GM13977 (cell line): ENCODE measurements around the gene S100P.

ENCODE experiments used
- DNase-seq: peaks from one replicate; pipeline ENCODE4 v3.0.0; 2012; ENCODE audit warnings: low spot score
- CTCF ChIP-seq: IDR thresholded peaks from 2 replicates; pipeline ENCODE4 v1.5.1; 2012; ENCODE audit warnings: mild to moderate bottlenecking, control low read depth; ENCODE audit not compliant: insufficient read depth; ENCODE audit errors: extremely low read depth, missing control alignments
- in situ Hi-C: fragments of 300-500 bp; cut with MboI; formaldehyde crosslinking; loops from one replicate; pipeline ENCODE4 v1.12.0; 2022; ENCODE audit warnings: low sequenced_read_pairs, low pct_unique_long_range_greater_than_20kb, mixed read lengths, inconsistent platforms; ENCODE audit not compliant: unreplicated experiment

The S100P gene

DNA sequence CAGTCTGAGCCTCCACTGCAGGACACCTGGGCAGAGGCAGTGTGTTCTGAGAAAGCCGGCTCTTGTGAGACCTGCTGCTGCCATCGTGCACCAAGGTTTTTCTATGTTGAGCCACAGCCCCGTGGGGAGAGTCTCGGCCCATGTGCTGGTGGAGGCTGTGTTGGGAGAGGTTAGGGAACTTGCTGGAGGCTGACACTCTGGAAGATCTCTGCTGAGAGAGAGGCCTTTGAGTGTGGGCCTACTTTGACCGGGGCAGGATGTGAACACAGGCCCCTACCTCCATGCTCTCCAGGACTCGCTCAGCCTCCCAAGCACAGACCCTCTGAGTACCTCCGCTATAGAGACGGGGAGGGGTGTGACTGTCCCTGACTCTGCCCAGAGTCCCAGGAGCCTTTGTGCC, 1.3 kb upstream of the S100P start:
- DNase-seq = no peak
- TF ChIP-seq CTCF = no peak
- in situ Hi-C loops = no loop called here

DNA sequence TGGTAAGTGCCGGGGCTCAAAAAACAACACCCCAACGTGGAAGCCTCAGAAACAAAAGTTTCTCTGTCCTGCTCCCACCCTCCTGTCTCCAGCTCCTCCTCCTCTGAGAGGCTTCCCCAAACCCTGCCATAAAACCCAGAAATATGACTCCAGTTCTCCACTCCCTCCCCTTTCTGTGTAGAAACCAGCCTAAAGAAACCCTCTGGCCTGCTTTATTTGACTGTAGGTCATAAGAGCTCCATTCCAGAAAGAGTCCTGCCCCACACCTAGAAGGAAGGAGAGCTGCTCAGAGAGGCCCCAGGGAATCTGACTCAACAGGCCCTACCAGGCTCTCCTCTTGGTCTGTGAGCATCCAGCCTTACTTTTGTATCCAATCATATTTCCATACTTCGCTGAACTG, 872 bp upstream of the S100P start:
- no peak for TF ChIP-seq CTCF
- in situ Hi-C loops = no loop called here

GRCh38 chr4:6694177-6694901, 661 bp downstream of the S100P start:
- in situ Hi-C loops = no loop called here

More for the DNA sequence above, 872 bp upstream of the S100P start:
- no peak for DNase-seq

DNA sequence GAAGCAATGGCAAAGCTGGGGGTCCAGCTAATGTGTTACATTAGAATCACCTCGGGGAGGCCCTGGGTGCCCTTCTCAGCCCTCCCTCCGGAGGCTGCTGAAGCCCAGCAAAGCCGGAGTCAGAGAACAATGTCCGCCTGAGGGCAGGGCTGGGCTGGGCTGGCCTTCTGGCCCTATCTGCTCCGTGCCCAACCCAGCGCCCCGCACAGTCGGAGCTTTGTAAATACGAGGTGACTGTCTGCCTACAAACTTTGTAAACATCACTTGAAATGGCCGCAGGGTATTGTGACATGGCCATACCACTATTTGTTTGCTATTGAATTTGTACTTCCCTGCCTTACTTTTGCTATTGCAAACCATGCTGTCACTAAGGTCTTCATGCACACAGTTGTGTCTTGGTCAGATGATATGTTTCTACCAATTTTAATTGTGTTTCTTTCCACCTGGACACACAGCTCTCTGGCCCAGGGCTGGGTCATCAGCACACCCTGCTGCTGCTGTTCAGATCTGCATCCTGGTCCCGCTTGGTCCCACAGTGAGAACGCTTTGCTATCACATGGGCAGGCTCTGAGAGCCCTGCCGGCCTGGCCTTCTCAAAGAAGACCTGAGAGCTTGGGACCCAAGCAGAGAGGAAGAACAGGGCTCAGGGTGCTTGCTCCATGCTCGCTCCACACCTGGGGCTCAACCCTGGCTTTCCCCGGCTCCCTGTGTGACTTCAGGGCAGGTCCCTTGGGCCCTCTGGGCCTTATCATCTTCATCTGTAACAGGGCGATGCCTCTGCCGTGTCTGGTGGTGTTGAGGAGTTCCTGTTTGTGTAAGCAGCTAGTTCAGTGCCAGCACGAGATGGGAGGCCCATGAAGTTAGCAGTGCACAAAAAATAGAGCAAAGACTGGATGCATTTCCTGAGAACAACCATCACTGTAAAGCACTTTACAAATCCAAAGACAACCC, 2.3 kb downstream of the S100P start:
- no peak for TF ChIP-seq CTCF
- in situ Hi-C loops = no loop called here
- DNase-seq = no peak

More at GRCh38 chr4:6694177-6694901, 661 bp downstream of the S100P start:
- DNase-seq = no peak
- TF ChIP-seq CTCF = no peak

DNA sequence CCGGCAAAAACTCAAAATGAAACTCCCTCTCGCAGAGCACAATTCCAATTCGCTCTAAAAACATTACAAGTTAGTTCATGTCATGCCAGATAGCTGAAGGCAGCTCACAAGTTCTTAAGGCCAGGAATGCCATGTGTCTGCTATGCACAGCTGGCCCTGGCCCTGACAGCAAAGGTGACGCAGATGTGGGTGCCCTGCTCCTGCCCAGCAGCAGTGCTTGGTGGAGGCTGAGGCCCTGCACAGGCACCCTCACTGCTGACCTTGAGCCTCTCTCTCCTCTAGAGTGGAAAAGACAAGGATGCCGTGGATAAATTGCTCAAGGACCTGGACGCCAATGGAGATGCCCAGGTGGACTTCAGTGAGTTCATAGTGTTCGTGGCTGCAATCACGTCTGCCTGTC, 2.9 kb downstream of the S100P start:
- no peak for DNase-seq
- no peak for TF ChIP-seq CTCF
- in situ Hi-C loops = no loop called here

DNA sequence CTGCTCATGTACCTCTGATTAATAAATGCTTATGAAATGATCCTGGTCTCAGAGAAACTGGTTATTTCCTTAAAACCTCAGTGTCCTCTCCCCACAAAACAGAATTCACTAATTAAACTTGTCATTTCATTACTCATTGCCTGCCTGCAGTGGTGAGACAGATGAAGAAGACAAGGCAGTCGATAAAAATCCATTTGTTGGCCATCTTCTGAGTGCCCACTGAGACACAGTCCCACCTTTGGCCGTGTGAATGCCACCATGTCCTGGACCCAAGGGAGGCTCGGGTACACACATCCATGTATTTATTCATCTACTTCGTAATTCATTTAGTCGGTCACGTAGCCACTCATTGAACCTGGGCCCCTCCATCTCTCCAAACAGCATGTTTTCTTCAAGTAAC, 3.5 kb downstream of the S100P start:
- TF ChIP-seq CTCF = no peak
- DNase-seq = no peak
- in situ Hi-C loops = no loop called here
